HG03066 (cell line): ENCODE data around the gene USP4.

Source experiments
- ATAC-seq: cut with Tn5 transposase; IDR thresholded peaks from one replicate; pipeline ENCODE4 v1.9.1; 2021; ENCODE audit warnings: low read depth; ENCODE audit not compliant: unreplicated experiment

The USP4 gene

DNA sequence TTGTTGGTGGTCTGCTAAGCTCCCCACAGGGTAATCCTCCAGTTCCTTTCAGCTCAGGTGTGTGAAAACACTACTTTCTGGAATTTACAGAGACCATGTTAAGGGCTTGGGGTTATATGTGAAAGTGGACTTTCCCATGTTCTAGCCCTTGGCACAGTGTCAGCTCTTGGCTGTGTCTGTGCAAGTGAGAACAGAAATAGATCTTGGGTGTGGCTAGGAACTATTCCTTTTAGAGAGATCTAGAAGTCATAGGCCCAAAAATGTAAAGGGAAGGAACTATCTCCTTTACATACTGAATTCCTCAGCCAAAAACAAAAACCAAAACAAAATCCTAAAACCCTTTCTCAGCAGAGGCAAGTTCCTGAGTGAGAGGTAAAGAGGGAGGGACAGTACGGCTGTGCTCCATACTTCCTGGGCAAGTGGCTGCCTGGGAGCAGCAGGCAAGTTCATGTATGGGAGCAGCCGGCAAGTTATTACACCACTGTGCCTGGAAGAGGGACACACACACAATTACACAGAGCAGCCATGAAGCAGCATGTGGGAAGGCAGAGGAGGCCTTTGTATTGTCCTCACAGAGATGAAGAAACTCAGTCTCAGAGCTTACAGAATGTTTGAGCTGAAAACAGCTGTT lies 43.0 kb downstream of the USP4 start:
- no peak for ATAC-seq

GRCh38 chr3:49295489-49296058 lies 44.3 kb downstream of the USP4 start:
- no peak for ATAC-seq

GRCh38 chr3:49294343-49294742 lies 45.5 kb downstream of the USP4 start:
- no peak for ATAC-seq

DNA sequence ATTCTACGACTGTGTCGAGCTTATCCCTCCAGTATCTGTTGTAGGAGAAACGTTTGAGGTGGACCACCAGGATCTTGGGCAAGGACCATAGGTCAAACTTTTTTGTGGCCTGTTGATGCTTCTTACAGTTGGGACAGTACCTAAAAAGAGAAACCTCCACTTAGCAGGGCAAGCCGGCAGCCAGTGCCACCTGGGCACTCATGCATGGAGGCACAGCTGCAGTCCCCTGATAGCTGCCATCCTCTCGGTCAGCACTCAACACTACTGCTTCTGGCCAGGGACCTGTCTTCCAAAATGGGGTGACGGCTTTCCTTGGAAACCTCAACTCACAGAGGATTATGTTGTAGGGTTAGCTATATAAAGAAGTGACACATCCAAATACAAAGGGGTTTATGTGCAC lies 55.9 kb downstream of the USP4 start:
- no peak for ATAC-seq

DNA sequence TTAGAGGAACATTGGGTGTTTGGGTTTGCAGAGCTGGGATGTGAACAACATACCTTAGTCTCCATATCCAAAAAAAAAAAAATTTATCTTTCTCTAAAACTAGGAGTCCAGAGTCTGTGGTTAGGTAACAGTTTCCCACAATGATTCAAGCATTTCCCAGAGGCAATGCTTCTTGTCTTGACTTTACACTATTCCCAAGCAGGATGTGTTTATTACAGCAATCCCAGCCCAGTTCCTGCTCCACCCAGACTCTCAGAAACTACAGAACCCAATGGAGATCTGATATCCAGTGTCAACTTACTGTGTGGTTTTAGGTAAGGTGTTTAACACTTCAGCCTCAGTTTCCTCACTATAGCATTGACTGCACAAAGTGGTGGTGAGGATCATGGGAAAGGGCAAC lies 60.5 kb downstream of the USP4 start:
- ATAC-seq: no peak

GRCh38 chr3:49278548-49278947 lies 61.3 kb downstream of the USP4 start:
- ATAC-seq: no peak

GRCh38 chr3:49277383-49277775 lies 62.5 kb downstream of the USP4 start:
- no peak for ATAC-seq

DNA sequence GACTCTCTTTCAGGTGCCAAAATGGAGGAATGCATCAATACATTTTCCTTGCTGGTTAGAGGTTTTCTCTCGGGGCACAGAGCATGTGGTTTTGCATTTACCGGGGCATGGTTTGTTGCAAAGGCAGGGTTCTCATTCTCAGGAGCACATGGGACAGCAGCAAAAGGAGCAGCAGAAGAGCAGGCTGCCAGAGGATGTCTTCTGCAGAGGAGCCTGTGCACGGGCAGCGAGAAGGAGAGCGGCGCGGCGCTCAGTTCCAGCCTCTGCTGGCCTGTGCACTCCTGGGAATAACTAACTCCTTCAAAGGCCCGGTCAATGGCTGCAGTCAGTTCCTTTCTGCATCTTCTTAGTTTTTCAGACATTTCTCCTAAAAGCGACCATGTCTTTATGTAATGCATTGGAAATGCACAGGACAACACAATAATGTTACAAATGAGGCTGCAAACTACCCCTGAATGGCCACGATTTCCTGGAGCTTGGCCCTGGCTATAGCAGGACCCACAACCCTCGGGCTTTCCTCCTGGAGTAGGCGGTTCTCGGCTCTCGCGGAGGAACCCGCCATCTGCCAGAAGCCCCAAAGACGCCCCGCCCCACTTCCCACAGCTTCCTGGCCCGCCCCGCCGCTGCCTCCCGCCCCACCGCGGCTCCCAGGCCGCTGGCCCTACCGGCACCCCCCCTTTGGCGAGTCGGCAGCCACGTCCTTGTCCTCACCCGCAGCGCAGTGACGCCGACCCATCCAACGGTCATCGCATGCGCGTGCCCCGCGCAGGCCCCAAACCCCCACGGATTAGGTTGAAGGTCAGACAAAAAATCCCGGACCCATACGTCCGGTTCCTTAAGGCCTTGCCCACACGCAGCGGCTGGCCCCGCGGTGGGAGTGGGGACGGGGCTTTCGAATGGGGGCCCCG lies 63.1 kb downstream of the USP4 start, which contains the start of gene C3orf62:
Gene C3orf62 (minus strand): TSS at position 758 of the 908 bp plus-strand sequence. CDS start 360 bp downstream, at position 398.
- no peak for ATAC-seq

- ATAC-seq: no peak
These were observed 65.9 kb downstream of the USP4 start for GRCh38 chr3:49273825-49274532.

GRCh38 chr3:49271047-49271446 lies 68.8 kb downstream of the USP4 start:
- ATAC-seq: no peak

GRCh38 chr3:49270156-49270500 lies 69.7 kb downstream of the USP4 start:
- no peak for ATAC-seq

DNA sequence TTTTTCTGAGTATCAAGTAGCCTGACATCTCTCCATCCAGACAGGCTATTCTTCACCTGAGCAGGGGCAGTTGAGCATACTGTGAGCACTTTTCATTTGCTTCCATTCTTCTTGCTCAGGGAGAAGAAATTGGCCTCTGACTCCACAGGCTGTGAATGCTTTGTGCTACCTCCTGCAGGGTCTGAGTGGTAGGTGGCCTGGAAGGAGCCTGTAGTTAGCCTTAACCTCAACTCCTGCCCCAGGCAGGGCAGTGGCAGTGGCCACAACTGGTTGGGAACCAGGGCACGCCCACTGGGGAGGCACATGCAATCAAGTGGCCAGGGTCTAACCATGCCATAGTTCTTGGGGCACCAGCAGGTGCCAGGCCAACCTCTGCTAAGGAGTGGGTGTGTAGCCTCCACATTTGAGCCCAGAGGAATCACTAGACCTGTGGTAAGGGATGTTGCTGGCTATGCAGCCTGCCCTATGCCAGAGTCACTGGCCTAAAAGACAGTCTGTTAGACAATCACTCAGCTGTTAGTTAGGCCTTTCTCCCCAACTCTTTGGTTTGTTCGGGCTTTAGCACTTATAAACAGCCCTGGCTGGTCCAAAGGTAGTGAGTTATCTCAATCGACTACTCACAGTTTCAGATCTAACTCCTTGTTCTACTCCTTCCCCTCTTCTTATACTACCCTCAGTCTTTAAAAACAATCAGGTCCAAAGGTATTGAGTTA lies 70.3 kb downstream of the USP4 start:
- ATAC-seq: no peak

GRCh38 chr3:49266410-49267095 lies 73.3 kb downstream of the USP4 start:
- ATAC-seq: no peak

DNA sequence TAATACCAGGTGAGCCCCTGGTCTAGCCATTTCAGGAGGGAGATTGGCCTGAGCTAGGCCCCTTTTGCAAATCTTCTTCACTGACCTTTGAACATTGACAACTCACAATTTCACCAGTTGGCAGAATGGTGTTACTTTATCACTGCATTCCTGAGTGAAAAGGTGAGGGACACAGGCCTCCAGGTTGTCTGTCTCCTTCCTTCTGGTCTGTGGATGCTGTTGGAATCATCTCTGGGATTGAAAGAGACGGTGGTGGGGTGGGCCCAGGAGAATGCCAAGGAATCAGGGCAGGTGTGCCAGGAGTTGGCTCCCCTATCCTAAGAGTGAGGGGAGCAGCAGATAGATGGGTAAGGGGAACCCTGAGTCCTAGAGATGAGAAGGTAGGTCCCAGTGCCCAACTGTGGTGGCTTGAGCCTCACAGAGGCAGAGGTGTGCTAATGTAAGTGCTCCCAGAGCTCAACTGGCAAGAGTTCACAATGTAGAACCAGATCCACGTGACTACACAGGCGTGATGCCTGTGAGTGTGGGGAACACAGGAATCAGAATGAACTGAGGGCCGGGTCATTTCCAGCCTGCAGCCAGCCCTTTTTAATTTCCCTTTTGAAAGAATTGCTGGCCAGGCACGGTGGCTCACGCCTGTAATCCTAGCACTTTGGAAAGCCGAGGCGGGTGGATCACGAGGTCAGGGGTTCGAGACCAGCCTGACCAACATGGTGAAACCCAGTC lies 74.0 kb downstream of the USP4 start:
- no peak for ATAC-seq

DNA sequence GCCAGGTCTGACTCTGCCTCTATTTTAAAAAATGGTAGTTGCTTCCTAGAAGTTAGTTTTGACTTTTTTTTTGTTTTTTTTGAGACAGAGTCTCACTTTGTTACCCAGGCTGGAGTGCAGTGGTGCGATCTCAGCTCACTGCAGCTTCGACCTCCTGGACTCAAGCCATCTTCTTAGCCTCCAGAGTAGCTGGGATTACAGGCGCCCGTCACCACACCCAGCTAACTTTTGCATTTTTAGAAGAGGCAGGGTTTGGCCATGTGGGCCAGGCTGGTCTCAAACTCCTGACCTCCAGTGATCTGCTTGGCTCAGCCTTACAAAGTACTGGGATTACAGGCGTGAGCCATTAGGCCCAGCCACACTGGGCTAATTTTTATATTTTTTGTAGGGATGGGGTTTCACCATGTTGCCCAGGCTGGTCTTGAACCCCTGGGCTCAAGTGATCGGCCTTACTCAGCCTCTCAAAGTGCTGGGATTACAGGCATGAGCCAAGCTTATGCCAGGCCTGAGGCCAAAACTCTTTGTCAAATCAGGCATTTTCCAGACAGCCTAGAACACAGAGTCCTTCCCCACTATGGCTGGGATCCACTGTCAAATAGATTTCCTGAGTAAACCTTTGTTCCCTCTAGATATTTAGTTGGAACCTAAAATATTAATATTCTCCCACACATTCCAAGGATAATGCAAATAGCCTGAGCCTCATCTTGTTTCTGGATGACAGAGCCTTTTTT lies 76.5 kb downstream of the USP4 start:
- no peak for ATAC-seq

GRCh38 chr3:49260806-49261324 lies 79.0 kb downstream of the USP4 start:
- no peak for ATAC-seq

DNA sequence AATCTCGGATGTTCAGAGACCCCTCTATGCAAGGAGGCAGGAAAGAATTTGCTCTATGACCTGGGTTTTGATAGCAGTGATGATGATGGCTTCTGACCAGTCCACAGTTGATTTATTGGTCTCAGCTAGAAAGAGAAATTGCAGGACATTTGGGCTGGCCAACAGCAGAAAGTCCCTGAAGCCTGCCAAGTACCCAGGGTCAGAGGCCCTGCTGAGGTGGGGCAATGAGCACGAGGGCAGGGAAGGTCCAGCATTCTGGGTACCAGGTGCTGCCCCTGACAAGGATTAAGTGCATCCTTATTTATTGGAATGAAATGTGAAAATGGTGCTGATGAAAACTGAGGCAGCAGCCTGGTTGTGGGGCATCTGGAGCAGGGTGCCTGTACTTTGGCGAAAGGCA lies 82.7 kb downstream of the USP4 start:
- no peak for ATAC-seq
